ACHN (cell line): ENCODE data around the gene TOMM34.

ENCODE experiments used
- DNase-seq: peaks from one replicate; pipeline ENCODE4 v3.0.0-alpha.2; 2015
- in situ Hi-C: cut with HindIII; loops from 2 replicates; pipeline ENCODE4 v1.10.0; 2017; ENCODE audit warnings: low sequenced_read_pairs, low pct_ligation_motif_present, low pct_unique_long_range_greater_than_20kb

TOMM34 gene, protein sequence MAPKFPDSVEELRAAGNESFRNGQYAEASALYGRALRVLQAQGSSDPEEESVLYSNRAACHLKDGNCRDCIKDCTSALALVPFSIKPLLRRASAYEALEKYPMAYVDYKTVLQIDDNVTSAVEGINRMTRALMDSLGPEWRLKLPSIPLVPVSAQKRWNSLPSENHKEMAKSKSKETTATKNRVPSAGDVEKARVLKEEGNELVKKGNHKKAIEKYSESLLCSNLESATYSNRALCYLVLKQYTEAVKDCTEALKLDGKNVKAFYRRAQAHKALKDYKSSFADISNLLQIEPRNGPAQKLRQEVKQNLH

DNA sequence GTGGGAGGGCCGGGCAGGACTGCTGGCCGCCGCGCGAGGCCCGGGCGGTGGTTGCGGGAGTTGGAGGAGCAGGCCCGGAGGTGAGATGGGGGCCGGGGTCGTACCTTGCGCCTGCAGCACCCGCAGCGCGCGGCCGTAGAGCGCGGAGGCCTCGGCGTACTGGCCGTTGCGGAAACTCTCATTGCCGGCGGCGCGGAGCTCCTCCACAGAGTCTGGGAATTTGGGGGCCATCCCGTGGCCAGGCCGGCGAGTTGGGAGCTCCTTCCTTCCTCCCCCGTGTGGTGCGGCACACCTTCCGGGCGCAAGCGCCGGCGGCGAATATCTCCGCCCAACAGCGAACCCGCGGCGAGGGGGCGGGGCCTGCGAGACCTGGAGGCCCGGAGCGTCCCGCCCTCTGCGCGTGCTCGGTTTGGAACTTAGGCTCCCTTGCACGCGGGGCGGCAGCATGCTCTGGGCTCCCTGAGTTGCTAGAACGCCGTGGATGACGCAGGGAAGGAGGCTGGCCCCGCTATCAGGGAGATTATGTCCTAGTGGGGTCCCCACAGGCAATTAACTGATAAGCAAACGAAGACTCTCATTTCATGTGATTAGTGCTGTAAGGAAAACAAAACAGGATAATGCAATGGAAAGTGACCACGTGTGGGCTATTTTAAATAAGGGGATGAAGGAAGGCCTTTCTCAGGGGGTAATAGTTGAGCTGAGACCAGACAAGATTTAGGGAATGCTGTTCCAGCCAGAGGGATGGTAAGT, at the start of gene TOMM34:
TOMM34 (minus strand) TSS at position 295 of the 750 bp plus-strand sequence; CDS start at position 231, 64 bp downstream.
- peak; percentile 92 for DNase-seq
- in situ Hi-C loops, result no loop called here

DNA sequence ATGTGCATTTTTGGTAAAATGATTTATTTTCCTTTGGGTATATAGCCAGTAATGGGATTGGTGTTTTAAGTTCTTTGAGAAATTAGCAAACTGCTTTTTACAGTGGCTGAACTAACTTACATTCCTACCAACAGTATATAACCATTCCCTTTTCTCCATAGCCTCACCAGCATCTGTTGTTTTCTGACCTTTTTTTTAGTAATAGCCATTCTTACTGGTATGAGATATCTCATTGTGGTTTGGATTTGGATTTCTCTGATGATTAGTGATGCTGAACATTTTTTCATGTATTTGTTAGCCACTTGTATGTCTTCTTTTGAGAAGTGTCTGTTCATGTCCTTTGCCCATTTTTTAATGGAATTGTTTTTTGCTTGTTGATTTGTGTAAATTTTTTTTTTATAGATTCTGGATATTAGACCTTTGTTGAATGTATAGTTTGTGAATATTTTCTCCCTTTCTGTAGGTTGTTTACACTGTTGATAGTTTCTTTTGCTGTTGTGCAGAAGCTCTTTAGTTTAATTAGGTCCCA, 48.4 kb upstream of the TOMM34 start:
- in situ Hi-C loops, result no loop called here
- no peak for DNase-seq

DNA sequence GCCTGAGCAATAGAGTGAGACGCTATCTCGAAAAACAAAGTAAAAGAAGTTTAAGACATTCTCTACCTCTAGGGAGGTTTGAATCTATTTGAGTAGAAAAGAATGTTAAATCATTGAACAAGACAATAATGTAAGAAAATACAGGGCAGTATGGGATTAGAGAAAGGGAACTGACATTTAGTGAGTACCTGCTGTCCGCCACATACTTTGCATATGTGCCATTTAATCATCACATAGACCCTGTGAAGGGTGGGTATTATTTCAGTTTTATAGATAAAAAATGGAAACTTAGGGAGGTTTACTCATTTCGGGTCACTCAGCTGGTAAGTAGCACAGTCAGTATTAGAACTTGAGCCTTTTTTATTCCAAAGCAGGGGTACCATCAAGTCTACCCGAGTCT, 37.5 kb upstream of the TOMM34 start:
- DNase-seq, result no peak
- in situ Hi-C loops, result no loop called here

DNA sequence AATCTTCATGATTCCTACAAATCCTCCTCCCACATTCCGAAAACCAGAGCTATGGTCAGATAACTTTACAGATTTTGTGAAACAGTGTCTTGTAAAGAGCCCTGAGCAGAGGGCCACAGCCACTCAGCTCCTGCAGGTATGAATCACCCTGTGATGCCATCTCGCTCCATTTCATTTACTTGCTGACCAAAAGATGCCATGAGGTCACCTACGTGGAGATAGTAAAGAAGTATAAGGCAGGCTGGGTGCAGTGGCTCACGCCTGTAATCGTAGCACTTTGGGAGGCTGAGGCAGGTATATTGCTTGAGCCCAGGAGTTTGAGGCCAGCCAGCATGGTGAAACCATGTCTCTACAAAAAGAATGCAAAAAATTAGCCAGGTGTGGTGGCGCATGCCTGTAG, 37.0 kb upstream of the TOMM34 start:
- in situ Hi-C loops, result no loop called here
- DNase-seq, result no peak

DNA sequence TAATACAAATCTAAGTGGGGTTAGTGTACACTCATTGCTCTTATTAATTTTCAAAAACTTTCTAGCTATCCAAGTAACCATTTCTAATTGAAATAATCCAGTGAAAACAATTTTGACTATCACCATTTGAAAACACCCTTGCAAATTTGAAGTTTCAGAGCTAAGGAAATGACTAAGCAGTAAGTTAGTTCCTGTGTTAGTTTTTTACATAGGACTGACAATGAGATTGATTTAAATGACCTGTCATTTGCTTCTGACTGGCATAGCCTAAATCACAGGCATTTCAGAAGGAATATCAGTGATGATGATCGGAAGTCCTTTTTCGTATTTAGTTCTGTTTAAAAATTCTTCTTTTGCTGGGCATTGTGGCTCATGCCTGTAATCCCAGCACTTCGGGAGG, 33.1 kb upstream of the TOMM34 start:
- in situ Hi-C loops, result no loop called here
- DNase-seq, result peak; percentile 10

DNA sequence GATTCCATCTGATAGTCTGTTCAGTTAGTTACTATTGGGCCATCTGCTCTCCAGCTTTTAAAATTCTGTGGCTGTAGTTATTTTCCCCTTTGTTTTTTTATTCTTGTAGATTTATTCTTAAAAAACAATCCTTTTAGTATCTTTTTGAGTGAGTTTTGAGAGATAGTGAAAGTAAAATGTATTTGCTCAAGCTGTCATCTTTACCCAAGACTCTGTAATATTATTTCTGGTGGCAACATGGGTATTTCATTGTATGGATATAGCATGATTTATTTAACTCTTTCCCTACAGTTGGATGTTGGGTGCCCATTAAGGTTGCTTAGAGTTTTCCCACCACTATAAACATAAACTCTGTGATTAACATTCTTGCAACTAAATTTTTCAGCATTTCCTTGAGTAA, 30.8 kb upstream of the TOMM34 start:
- in situ Hi-C loops, result no loop called here
- DNase-seq, result no peak

DNA sequence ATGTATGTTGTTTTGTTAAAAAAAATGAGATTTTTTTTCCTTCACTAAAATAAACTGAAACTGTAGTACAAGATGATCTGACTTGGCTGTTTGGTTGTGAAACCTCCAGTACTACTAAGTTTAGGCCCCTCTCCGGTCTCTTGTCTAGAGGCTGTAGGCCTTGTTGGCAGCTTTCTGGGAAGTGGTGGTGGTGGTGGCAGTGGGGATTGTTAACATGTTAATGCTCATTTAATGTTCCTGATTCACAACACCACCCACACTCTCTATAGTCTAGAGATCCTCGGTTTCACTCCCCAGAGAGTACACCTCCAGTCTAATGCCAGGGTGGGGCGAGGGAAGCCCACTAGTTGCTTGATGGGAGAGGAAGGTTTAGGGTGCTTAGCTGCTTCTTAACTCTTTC, 30.2 kb upstream of the TOMM34 start:
- in situ Hi-C loops, result no loop called here
- DNase-seq, result no peak

DNA sequence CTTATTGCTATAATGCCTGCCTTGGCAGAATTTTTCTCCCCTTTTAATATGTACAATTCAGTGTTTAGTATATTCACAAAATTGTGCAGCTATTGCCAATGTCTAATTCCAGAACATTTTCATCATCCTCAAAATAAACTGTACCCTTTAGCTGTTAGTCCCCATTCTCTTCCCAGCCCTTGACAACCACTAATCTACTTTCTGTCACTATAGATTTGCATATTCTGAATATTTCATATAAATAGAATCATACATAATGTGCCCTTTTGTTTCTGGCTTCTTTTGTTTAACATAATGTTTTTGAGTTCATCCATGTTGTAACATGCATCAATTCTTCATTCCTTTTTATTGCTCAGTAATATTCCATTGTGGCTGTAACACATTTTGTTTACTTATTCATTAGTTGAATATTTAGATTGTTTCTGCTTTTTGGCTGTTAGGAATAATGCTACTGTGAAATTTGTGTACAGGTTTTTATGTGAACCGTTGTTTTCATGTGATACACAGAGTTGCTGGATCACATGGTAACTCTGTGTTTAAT, 28.5 kb upstream of the TOMM34 start:
- in situ Hi-C loops, result no loop called here
- DNase-seq, result no peak

DNA sequence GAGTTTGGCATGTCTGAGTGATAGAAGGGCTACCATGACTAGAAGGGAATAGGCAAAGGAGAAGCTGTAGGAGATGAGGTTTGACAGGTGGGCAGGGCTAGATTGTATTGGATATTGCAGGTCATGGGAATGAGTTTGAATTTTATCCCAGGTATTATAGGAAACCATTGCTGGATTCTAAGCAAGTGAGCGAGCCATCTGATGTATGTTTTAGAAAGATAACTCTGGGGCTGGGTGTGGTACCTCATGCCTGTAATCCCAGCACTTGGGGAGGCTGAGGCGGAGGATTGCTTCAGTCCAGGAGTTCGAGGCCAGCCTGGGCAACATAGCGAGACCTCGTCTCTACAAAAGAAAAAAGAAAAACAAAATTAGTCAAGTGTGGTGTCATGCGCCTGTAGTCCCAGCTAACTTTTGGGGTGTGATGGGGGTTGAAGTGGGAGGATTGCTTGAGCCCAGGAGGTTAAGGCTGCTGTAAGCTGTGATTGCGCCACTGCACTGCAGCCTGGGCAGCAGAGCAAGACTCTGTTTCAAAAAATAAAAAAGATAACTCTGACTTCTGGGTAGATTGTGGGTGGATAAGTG, 23.0 kb upstream of the TOMM34 start:
- DNase-seq, result no peak
- in situ Hi-C loops, result no loop called here

DNA sequence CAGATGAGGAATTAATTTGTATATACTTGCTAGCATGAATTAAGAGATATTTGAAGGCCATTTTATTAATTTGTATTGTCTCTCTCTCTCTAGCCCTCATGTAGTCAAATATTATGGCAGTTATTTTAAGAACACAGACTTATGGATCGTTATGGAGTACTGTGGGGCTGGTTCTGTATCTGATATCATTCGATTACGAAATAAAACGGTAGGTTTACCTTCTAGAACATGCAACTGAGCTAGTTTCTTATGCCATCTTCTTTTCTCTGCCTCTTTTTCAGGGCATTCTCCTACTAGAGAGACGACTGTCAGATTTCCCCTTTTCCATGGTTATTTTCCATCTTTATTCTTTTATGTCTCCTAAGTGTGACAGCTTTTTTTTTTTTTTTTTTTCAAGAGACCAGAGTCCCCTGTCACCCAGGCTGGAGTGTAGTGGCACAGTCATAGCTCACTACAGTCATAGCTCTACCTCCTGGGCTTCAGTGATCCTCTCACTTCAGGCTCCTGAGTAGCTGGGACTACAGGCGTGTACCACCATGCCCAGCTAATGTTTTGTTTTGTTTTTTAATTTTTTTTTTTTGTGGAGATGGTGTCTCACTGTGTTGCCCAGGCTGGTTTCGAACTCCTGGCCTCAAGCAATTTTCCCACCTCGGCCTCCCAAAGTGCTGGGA, 21.7 kb upstream of the TOMM34 start:
- no peak for DNase-seq
- in situ Hi-C loops, result no loop called here

DNA sequence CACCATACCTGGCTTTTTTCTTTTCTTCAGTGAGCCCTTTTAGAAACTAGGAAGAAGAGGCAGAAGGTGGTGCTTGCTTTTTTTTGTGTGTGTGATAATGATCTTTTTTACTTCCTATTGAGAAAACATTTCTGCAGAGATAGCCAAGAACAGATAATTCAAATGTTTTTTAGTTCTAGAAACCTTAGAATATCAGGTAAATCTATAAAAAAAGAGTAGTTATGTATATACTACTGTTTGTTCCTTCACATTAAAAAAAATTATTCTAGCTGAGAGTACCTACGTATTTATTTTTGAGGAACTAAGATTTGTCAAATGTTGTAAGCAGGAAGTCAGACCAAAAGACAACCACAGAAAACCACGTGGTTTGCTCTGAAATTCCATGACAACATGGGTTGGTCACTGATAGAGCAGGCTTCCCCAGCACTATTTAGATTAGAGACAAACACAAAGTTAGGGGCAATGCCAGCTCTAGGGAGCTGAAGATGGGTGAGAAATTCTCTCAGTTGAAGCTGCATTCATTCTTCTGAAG, 19.0 kb upstream of the TOMM34 start:
- in situ Hi-C loops, result no loop called here
- no peak for DNase-seq

DNA sequence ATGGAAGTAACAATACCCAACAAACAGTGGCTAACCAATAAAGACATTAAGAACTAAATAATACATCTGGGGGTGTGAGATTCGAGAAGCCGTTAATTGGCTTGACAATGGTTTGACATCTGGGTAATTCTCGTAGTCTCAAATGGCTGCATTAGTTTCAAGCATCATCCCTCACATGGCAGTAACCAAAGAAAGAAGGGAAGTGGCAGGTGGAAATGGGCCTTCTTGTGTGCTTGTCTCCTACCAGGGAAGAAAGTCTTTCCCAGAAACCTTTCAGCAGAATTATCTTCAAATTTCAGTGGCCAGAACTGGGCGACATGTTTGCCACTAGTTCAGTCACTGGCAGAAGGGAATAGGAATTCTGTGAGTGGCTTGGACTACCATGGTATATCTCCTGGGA, 16.5 kb upstream of the TOMM34 start:
- DNase-seq, result no peak
- in situ Hi-C loops, result no loop called here

DNA sequence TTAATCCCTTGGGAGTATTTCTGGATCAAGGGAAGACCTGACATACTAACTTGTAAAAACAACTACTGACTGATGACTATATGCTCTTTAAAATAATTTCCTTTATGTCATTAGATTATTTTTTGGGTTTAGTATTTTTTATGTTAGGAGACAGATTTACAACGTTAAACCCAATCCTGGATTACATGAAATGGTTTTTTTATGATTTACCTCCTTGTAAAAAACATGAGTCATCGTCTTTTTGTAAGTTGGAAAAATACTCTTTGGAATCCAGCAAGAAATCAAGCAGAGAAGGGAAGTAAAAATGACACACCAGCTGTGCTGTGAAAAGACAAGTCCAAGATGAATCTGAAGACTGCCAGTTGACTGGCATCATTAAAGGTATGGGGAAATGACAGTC, 12.9 kb upstream of the TOMM34 start:
- in situ Hi-C loops, result no loop called here
- DNase-seq, result no peak

DNA sequence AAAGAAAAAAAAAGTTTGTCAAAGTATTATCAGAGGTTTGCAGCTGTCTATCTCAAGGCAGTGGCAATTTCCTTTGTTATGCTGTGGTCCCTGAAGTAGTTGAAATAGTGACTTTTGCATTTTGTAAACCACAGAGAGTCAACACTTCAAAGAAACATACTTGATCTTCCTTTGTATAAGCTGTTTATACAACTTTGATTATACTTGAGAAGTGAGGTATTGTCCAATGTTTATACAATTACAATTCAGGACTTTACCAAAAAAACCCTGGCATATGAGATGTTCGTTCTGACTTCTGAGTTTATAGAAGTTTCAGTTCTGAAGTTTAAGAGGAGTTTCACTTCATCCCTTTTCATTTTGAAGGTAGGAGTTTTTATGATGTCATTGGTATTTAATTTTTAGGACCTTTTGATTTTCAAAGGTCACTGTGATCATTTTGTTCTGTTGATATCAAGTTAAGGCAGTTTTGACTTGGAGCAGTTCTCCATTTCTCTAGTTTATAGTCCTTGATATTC, 10.1 kb upstream of the TOMM34 start:
- in situ Hi-C loops, result no loop called here
- no peak for DNase-seq

DNA sequence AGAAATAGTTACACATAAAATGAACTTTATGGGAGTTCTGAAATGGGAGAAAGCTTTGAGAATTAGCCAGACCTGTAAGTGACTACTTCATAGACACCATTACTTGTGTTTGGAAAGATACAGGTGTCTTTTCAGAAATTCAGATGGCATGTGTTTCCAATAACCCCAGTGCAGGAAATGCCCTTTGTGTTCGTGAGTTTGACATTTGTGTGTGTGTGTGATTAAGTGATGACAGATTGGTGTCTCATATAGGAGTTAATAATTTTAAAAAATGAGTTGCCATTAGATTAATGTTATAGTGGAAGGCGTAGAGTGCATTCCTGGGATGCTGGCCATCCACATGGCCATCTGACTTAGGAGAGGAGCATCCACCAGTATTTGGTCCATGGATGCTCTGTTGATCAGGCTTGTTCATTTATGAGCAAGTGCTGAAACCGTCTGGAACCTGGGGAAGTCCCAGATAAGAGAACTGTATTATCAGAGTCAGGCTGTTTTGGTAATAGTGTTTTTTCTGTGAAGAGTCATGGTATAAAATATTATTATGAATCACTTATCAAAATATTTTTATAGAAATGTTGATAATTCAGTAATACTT, 9.2 kb upstream of the TOMM34 start:
- DNase-seq, result no peak
- in situ Hi-C loops, result no loop called here

DNA sequence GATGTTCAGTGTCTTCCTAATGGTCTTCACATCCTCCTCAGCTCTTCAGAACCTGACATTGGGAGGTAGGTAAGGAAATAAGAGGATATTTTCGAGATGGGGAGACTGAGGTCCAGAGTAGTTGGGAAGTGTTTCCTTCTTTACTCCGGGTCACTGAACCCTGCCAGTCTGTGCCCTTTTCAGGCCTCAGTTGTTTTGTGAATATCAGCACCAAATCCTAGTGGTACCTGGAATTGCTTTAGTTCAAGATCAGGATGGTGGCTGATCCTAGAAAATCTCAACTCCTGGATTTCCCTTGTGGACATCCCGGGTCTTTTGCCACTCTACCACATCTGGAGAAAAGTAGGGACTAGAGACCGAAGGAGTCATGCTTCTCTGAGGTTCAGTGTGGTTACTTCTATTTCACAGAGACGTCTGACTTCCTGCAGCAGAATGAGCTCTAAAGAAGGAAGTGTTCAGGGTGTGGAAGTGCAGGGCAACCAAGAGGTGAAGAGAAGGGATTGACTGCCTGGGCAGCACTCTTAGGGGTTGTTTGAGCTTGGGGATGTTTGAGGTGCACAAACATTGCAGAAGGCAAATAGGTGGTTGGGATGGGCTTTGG, 7.1 kb upstream of the TOMM34 start:
- in situ Hi-C loops, result no loop called here

DNA sequence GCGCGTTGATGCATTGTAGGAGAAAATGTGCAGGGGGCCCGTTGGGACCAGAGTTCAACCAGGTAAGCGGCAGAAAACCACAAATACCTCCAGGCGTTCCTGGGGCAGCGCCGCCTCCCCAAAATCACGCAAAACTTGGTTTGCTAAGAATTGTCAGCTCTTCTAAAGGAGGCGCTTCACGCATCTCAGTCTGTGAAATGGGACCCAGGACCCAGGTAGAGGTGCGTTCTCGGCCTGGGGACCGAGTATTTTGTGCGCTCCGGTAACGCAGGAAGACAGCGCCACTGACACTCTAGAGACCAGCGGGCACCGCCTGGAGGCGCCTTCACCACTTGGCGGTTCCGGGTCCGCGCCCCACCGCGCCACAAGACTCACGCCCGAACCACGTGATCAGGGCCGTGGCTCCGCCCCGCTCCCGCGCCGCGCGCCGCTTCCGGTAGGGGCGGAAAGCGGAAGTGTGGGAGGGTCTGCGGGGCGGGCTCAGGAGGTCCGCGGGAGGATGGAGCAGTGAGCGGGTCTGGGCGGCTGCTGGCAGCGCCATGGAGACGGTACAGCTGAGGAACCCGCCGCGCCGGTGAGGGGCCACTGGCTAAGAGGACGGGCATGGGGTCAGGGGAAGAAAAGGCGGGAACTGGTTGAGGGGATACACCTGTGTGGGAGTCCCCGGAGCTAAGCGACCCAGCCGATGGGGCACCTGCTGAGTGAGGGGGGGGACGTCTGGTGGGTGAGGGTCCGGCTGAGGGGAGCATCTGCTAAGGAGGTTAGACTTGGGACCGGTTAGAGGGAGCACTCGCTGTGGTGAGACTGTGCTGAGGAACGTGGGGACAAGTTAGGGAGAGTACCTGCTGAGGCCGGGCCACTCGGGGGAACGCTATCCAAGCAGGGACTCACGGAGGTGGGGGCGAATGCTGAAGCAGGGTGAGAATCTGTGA, 6.1 kb upstream of the TOMM34 start, which contains the start of gene STK4:
STK4 (plus strand) TSS at position 483 of the 932 bp plus-strand sequence; CDS start at position 540, 57 bp downstream.
- in situ Hi-C loops, result no loop called here
- DNase-seq, result peak; percentile 93

More for the DNA sequence above, 7.1 kb upstream of the TOMM34 start:
- DNase-seq, result no peak
